GM18867 (cell line): ENCODE data around the gene C10orf105.

Experiments used
- ATAC-seq: cut with Tn5 transposase; IDR thresholded peaks from one replicate; pipeline ENCODE4 v1.9.1; 2021; ENCODE audit warnings: mild to moderate bottlenecking, moderate library complexity; ENCODE audit not compliant: unreplicated experiment

The C10orf105 gene

DNA sequence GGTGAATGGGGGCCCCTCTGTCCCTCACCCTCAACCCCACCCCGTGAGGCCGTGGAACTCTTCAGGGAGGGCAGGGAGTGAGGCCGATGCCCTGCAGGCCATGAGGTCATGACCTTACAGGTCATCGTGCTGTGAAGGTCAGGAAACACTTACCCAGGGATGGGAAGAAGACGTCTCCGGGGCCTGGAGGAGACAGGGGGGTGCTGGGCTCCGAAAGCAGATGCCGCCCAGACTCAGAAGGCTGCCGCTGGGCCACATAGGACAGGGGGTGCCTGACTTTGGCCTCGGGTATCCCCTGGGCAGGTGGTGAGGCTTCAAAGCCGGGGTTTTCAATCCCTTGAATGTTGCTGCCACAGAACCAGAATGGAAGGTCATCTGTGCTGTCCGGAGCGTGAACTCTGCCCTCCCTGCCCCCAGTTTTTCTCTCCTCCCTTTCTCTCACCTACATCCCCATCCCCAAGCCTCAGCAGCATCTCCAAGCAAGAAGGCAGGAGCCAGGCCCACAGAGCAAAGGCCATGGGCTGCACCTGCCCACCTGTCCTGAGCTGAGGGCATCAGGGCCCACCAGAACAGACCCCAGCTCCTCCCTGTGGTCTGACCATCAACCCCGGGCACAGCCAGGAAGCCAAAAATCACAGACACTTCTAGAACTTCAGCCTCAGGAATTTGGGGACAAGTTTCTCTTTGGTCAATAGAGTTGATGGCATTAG, 32.1 kb upstream of the C10orf105 start:
- no peak for ATAC-seq

DNA sequence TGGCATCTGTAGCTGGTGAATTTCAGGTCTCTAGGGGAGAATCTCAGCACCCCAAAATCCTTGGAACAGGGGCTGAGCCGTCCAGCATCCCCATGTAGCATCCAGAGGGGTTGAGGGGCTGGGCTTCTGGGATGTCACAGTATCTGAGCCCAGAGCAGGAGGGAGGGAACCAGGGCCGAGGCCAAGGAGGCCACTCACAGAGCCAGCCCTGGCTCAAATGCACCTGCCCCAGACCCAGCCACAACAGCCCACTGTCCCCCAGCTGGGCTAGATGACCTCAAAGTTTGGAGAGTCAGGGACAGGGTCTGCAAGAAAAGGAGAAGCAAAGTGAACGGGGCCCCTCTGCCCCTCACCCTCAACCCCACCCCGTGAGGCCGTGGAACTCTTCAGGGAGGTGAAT, 31.4 kb upstream of the C10orf105 start:
- ATAC-seq: no peak

DNA sequence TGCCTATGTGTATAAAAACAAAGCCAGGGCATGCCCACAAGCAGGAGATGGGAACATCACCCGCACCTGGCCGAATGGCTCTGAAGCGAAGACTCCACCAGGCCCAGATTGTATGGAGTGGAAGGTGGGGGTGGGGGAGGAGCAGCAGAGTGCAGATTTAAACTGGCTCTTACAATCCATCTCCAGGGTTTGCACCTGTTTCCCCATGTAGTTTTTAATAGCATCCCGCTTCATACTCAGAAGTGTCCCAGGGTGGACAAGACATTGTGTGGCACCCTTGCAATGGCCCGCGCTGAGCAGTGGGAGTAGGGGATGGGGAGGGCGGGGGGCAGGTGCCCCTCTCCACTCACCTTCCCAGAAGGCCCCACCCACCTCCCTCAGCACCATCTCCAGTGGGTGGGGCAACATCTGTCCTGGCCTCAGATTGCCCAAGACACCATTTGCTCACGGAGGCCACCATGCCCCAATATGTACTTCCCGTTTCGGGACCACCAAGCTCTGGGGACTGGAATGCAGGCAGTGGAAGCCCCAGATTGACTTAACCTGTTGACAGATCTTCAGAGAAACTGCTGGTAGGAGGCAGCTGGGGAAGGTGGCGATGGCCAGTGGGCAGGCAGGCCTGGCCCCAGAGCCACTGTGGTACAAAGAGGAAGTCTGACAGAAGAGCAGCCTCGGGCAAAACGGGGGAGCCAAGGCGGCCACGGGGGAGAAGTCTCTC, 30.7 kb upstream of the C10orf105 start:
- no peak for ATAC-seq

DNA sequence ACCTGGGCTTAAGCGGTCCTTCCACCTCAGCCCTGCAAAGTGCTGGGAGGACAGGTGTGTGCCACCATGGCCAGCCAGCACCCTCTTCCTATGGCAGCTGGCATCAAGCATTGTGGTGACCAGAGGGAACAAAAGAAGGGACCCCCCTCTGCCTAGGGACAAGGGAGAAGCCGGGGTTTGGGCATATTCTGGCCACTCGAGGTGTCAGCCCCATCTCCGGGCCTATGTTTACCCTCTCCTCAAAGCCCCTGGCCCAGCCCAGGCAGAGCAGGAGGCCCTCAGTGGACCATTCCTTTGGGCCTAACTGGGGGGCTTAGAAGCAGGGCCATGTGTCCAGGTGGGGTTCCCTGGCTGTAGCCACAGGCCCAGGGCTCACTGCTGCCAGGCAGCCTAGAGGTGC, 29.8 kb upstream of the C10orf105 start:
- ATAC-seq: no peak

DNA sequence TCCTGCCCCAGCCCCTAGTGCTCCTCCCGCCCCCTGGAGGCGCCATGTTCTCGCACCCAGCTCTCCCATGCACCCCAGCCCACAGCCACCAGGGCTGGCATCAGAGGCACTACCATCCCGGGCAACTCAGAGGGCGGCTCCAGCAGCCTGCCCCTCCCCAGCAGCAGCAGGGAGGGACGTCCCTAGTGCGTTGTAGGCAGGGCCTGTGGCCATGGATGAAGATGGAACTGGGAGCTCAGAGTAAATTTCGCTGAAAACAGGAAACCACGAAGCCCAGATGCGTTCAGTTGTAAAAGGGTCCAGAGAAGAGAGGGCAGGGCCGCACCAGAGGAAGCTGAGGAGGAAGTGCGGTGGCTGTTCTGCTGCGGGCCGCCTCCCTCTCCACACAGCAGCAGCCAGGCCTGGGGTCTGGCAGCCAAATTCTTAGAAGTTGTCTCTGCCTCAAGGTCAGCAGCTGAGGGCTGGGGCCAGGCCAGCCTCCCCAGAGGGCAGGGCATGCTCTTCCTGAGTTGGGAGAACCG, 29.2 kb upstream of the C10orf105 start:
- peak; percentile 53 for ATAC-seq

DNA sequence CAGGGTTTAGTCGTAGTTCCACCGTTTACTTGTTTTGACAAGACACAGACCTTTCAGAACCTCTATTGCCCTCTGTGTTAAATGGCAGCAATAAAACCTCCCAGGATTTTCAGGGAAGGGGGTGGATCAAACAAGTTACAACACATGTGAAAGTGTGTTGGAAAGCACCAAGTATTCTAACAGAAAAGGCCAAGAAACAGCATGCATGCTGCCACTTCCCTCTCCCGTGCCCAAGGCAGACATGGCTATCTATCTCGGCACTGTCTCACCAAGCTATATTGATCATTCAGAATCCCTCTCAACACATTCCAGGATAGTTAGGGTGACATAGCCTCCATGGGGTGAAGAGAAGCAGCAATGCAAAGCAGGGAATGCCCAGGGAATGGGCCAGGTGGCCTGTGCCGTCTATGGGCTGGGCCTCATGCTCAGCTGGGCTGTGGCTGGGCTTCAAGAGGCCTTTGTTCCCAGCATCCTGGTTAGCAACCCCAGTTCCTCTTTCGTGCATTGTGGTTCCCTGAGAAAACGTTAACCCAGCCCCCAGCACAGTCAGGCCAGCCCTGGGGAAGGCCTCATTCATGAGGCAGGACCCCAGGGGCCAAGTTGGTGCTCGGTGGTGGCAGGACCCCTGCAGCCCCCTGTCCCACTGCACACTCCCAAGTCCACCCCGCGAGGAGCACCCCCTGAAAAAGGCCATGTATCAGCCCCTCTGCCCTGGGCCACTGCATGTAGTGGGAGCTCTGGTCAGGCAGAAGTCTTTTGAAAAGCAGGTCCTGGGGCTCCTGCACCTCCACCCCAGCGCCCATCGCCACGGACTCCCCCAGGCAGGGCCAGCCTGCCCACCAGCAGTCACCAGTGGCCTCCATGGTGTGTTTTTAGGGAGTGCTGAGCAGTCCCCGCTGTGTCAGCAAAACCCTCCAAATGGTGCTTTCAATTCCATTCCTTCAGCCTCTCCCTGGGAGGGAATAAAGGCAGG, 28.3 kb upstream of the C10orf105 start:
- no peak for ATAC-seq

DNA sequence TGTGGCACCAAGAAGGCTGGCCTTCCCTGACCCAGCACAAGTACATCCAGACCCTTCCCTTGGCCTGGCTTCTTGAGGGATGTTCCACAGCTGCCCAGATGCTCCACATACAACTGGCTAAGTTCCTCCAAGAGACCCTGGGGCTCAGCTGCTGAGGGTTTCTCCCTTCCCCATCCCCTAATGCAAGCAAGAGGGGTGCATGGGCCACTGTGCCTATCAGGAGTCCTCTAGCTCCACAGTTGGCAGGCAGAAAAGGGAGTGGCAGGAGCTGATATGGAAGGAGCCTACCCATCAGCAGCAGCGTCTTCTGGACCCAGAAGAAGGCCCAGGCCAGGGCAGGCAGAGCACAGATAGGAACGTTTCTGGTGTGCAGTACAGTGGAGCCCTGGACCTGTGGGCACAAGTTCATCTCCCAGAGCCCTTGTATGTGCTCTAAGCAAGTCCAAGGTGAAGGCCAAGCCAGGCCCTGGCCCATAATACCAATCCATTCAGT, 27.5 kb upstream of the C10orf105 start:
- no peak for ATAC-seq

DNA sequence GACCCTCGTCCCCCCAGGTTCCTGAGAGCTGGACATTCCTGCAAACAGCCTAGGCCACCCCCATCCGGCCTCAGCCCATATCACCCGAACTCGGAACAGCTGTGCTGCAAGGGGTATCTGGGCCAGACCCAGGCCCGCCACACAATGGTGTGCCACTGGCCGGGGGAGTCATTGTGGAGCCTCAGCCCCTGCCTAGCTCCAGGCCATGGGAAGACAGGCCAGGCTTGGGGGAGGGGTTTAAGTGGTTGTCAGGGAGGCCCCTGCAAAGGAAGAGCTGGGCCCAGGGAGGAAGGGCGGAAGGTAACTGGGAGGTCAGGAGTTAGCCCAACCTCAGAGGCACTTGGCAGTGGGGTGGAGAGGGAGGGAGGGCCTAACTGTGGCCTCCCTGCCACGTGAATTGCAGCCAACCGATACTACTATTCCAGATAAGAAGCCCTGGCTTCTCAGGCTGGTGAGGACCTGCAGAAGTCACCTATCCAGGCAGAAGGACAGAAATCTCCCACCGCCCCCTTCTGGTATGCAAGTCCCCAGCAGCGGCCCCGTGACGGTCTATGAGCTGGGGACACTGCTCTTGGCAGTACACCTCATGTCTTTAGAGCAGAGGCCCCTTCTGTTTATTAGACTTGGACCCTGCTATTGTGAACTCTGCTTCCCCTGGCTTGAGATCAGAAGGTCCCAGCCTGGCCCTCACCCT, 26.9 kb upstream of the C10orf105 start:
- no peak for ATAC-seq

DNA sequence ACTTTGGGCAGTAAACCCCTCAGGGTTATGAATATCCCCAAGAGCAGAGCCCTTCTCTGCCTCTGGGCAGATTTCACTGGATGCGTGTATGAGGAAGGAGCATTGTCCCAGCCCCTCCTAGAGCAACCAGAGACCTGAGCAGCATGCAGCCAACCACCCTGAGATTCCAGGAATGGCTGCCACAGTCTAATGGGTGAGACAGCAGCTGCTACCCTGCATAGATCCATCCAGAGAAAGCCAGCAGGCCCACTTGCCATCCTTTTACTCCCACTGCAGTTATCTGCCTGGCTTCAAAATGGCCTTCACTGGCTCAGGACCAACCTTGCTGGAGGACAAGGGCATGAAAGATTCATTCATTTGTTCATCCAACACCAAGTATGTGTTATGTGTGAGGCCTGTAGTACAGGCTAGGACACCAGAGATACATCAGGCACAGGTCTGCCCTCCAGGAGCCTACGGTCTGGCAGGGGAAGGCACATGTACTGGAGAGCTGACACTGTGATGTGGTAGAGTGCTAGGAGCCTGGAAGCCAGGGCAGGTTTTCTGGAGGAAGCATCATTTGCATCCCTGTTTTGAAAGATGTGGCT, 26.2 kb upstream of the C10orf105 start:
- no peak for ATAC-seq

DNA sequence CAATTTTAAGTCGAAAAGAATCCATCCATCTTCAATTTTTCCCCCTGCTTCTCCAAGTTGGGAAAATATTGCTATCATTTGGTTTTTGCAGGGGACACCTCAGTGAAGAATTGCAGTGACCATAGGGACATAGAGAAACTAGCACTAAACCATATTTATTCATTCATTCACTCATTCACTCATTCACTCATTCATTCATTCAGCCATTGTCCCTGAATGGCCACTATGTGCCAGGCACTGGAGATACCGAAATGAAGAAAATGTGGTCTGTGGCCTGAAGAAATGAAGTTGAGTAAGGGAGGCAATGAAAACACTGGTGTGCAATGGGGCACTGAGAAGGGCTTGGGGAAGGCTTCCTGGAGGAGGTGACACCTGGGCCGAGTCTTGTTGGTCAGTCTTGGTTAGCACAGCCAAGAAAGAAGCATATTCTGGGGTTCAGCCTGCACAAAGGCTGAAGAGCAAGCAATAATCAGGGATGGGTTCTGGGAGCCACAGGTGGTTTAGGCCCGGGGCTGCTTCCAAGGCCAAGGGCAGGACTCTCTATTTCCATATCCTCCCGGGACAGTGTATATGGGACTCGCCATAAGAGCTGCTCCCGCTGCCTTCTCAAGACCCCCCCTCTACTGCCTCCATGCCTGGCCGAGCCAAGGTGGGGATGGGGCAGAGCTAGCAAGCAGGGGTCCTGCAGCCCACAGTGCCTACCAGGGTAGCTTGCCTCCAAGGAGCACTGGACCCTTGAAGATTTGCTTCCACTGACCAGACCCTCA, 25.5 kb upstream of the C10orf105 start:
- ATAC-seq: no peak

DNA sequence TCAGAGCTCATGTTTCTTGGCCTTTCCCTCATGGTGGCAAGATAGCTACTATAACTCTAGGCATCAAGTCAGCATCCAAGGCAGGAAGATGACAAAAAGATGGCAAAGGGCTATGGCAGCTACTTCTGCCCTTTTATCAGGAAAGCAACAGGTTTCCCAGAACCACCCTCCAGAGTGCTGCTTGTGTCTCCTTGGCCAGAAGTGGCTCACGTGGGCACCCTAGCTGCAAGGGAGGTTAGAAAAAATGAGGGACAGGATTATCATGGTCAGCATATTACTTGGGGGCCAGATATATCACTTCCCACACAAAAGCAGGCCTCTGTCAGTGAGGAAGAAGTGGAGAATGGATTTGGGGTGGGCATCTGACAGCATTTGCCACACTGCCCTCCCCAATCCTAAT, 24.3 kb upstream of the C10orf105 start:
- ATAC-seq: no peak

DNA sequence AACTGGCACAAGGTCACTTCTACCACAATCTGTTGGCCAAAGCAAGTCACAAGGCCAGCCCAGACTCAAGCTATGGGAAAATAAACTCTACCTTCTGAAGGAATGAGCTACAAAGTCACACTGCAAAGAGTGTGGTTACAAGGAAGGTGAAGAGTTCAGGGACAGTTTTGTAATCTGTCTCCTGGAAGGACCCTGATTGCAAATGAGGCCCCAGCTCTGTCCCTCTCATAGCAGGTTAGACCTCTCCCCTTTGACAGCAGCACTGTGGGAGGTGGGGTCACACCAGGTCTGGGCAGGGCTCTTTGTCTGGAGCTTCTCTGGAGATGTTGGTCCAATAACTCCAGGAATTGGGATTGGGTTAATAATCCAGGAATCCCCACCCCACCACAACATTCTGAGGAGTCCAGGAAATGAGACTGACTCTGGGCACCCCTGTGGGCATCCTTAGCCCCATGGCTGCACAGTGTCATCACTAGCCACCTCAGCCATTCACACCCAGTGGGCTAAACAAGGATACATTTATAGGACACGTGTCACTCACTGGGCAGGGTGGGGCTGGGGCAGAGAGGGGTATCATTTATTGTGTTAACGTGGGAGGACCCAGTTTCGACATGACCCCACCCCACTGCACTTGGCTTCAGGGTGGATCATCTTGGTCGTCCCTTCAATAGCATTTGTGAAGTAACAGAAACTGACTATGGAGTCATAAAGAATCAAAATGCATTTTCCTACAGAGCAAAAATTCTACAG, 23.7 kb upstream of the C10orf105 start:
- ATAC-seq: no peak

DNA sequence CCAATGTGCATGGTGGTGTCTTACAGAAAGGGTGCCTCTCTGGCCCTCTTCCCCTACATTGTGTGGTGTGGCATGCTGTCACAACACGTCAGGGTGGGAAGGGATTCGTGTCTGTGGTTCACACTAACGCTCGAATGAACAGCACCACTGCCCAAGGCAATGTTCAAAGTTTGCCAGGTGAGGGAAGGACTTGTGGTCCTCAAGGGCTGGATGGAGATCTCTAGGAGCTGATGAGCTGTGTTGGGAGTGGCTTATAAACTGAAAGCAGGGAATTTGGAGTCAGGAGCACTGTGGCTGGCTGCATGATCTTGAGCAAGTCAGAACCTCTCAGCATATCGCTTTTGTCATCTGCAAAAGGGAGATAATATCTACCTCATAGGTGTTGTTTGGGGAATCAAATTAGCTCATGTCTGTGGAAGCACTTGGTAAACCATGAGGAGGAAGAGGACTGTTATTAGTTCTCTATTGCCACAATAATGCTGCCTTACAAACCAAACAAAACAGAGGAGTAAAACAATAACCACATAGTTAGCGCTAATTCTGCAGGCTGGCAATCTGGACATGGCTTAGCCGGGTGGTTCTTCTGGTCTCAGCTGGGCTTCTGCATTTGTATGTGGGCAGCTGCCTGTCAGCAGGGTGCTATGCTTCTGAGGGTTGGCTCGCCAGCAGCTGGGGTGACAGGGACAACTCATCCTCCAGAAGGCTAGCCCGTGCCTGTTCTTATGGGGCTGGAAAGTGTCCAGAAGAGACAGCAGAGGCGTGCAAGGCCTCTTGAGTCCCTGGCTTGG, 22.9 kb upstream of the C10orf105 start:
- no peak for ATAC-seq

DNA sequence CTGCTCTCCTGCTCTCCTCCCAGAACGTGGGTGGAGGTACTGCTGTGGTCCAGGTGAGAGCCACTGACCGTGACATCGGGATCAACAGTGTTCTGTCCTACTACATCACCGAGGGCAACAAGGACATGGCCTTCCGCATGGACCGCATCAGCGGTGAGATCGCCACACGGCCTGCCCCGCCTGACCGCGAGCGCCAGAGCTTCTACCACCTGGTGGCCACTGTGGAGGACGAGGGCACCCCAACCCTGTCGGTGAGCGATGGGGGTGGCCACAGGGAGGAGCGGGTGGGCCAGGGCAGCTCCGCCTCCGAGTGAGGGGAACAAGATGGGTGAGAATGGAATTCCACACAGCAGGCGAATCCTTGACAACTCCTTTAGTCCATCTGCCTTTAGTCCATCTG, 22.1 kb upstream of the C10orf105 start:
- ATAC-seq: no peak

DNA sequence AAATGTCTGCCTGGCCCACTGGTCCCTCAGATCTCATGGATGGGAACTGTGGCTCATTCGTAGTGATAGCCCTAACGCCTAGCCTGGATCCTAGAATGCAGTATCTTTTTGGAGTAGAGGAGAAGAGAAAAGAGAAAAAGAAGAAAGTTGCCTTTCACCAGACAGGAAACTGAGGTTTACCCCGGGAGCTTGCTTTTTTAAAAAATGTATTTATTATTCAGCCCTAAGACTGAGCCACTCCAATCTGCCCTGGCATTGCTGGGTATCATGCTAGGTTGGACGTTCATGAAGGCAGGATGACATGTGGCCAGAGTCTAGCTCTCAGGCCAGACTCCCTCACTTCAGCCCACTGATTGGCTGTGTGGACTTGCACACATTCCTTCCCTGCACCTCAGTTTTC, 21.5 kb upstream of the C10orf105 start:
- no peak for ATAC-seq

DNA sequence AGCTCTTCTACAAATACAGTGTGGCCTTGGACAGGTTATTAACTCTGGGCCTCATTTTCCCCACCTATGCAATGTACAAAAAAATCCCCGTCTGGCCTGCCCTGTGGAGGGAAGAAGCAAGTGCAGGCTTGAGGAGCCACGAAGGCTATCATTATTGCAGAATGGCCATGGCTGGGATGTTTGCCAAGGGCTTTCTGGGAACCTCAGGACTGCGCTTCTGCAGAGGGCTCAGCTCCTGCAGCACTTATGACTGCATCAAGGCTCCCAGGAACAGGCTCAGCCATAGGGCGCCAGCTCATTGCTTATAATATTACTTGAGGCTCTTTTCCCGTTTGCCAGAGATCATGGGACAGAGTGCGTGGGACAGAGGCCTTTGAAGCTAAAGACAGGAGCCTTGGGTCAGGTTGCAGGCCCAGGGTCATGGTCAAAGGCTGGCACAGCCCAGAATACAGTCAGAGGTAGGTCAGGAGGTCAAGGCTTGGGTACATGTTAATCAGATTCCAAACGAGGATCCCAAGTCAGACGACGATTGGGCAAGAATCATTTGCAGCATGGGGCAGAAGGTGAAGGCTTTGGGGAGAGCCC, 20.6 kb upstream of the C10orf105 start:
- no peak for ATAC-seq

DNA sequence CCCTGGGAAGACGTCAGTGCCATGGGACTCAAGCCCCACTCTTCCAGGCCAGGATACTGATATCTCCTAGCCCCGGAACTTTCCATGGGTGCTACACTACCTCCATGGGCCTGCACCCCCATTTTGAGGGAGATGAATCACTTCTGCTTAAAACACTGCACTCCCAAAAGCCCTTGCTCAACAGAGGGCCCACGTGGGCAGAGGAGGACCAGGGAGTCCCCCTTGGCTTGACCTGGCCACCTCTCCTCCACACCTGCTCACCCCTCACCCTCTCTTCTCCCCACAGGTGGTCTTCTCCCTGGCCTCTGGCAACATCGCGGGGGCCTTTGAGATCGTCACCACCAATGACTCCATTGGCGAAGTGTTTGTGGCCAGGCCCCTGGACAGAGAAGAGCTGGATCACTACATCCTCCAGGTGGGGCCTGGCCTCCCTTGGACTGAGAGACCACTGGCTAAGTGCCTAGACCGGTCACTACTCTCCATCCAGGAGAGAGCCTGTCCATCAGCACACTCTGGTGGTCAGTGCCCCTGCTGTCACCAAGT, 19.9 kb upstream of the C10orf105 start:
- no peak for ATAC-seq
